PFSK-1 (cell line): ENCODE data around the gene BCL2.

Experiments used
- FOXP2 ChIP-seq: optimal IDR thresholded peaks from 2 replicates; pipeline ENCODE3; 2011; ENCODE audit warnings: borderline replicate concordance, control low read depth, inconsistent platforms; ENCODE audit not compliant: insufficient read depth; ENCODE audit errors: extremely low read length, extremely low read depth
- POLR2AphosphoS5 ChIP-seq: IDR thresholded peaks from 2 replicates; pipeline ENCODE4 v1.6.1; 2012; ENCODE audit warnings: low read depth, mild to moderate bottlenecking, control low read depth, low read length, moderate library complexity
- REST ChIP-seq, 2 experiments: IDR thresholded peaks; 2 replicates each; pipeline versions ENCODE4 v1.6.1 to v1.8.0; 2011 to 2012; ENCODE audit warnings: low read depth in 2 of 2, low read length in 2 of 2, control low read depth in 1 of 2, inconsistent platforms in 1 of 2, mild to moderate bottlenecking in 1 of 2, moderate library complexity in 1 of 2; ENCODE audit not compliant: insufficient read depth in 1 of 2
- SIN3A ChIP-seq: IDR thresholded peaks from 2 replicates; pipeline ENCODE4 v1.6.1; 2012; ENCODE audit warnings: mild to moderate bottlenecking, low read length, moderate library complexity, borderline replicate concordance; ENCODE audit not compliant: insufficient read depth
- TAF1 ChIP-seq: IDR thresholded peaks from 2 replicates; pipeline ENCODE4 v1.6.1; 2012; ENCODE audit warnings: low read length, control low read depth, borderline replicate concordance; ENCODE audit not compliant: insufficient read depth

The BCL2 gene

GRCh38 chr18:63206433-63207142 is 113.0 kb downstream of the BCL2 start:
- TF ChIP-seq TAF1 = no peak
- no peak for TF ChIP-seq SIN3A
- no peak for TF ChIP-seq POLR2AphosphoS5
- no peak for TF ChIP-seq REST (IDR thresholded peaks at IDR 0.05; ENCODE audit: insufficient read depth in 1 of 2, low read depth in 2 of 2, low read length in 2 of 2)
- TF ChIP-seq FOXP2 = no peak

GRCh38 chr18:63205791-63206252 is 113.7 kb downstream of the BCL2 start:
- TF ChIP-seq SIN3A = no peak

- TF ChIP-seq REST (IDR thresholded peaks at IDR 0.05; ENCODE audit: insufficient read depth in 1 of 2, low read depth in 2 of 2, low read length in 2 of 2) (no peak), POLR2AphosphoS5 (no peak), TAF1 (no peak)
Observed at GRCh38 chr18:63203497-63203896, 116.1 kb downstream of the BCL2 start.

- TF ChIP-seq REST (IDR thresholded peaks at IDR 0.05; ENCODE audit: insufficient read depth in 1 of 2, low read depth in 2 of 2, low read length in 2 of 2) (no peak), SIN3A (no peak), FOXP2 (no peak)
Observed at GRCh38 chr18:63202828-63203227, 116.7 kb downstream of the BCL2 start.

GRCh38 chr18:63199743-63200241 is 119.8 kb downstream of the BCL2 start:
- no peak for TF ChIP-seq SIN3A
- TF ChIP-seq TAF1 = no peak
- no peak for TF ChIP-seq POLR2AphosphoS5
- no peak for TF ChIP-seq FOXP2
- no peak for TF ChIP-seq REST (IDR thresholded peaks at IDR 0.05; ENCODE audit: insufficient read depth in 1 of 2, low read depth in 2 of 2, low read length in 2 of 2)
